Karpas-422 (cell line): ENCODE results near the gene ZGPAT. TPM values are rescaled to one million over a fixed set of nuclear protein-coding genes. Genes with fewer than 3 reads are reported as not detected.
A peak's percentile ranks its signal among the peaks of the same experiment; 100 is the strongest.

ENCODE experiments used
- DNase-seq: peaks from one replicate; pipeline ENCODE4 v3.0.0-alpha.2; 2015
- H2AFZ ChIP-seq: fragments of 200-600 bp; sonication (generic); 2 replicates; pipeline ENCODE4 v1.6.1; 2014; ENCODE audit warnings: antibody characterized with exemption, low read length, mixed read lengths
- H3K27ac ChIP-seq: fragments of 200-600 bp; sonication (generic); 2 replicates; pipeline ENCODE4 v1.5.1; 2014; ENCODE audit warnings: mild to moderate bottlenecking, low read length, moderate library complexity
- H3K27me3 ChIP-seq: fragments of 200-600 bp; sonication (generic); 2 replicates; pipeline ENCODE4 v1.6.1; 2014; ENCODE audit warnings: low read length, mixed read lengths
- H3K36me3 ChIP-seq: fragments of 200-600 bp; sonication (generic); 2 replicates; pipeline ENCODE4 v1.6.1; 2014; ENCODE audit warnings: low read length, mixed read lengths; ENCODE audit not compliant: insufficient read depth
- H3K4me1 ChIP-seq: fragments of 200-600 bp; sonication (generic); 2 replicates; pipeline ENCODE4 v1.6.1; 2014; ENCODE audit warnings: mild to moderate bottlenecking, low read length, mixed read lengths
- H3K4me2 ChIP-seq: fragments of 200-600 bp; sonication (generic); 2 replicates; pipeline ENCODE4 v1.6.1; 2014; ENCODE audit warnings: low read length, low read depth, mild to moderate bottlenecking; ENCODE audit not compliant: poor library complexity, severe bottlenecking
- H3K4me3 ChIP-seq: fragments of 200-600 bp; sonication (generic); 2 replicates; pipeline ENCODE4 v1.5.1; 2014; ENCODE audit warnings: mild to moderate bottlenecking, antibody characterized with exemption, low read length, mixed read lengths
- H3K79me2 ChIP-seq: fragments of 200-600 bp; sonication (generic); 2 replicates; pipeline ENCODE4 v1.6.1; 2014; ENCODE audit warnings: mild to moderate bottlenecking, low read length, mixed read lengths
- H3K9ac ChIP-seq: fragments of 200-600 bp; sonication (generic); 2 replicates; pipeline ENCODE4 v1.6.0; 2014; ENCODE audit warnings: low read length
- H3K9me2 ChIP-seq: fragments of 200-600 bp; sonication (generic), shearing (Covaris generic); replicated peaks from 2 replicates; pipeline ENCODE4 v1.6.0; 2014; ENCODE audit warnings: mild to moderate bottlenecking, low read length, moderate library complexity; ENCODE audit not compliant: insufficient read depth
- H3K9me3 ChIP-seq: fragments of 300-700, 200-600 bp; sonication (generic); 2 replicates; pipeline ENCODE4 v1.6.1; 2014; ENCODE audit warnings: low read length, mixed read lengths
- H4K20me1 ChIP-seq: fragments of 200-600 bp; sonication (generic); 2 replicates; pipeline ENCODE4 v1.6.1; 2014; ENCODE audit warnings: mild to moderate bottlenecking, antibody characterized with exemption, low read length, low read depth; ENCODE audit not compliant: insufficient read depth
- total RNA-seq: library from RNA; depleted of rRNA; stranded (reverse); fragments of >200 nt; shearing (Covaris generic); gene quantifications from 2 replicates; pipeline ENCODE4 v1.2.3, GENCODE V29; 2014; ENCODE audit warnings: low replicate concordance

Gene ZGPAT
- total RNA-seq, 1 experiment from 2014 or later = 12.2 TPM

DNA sequence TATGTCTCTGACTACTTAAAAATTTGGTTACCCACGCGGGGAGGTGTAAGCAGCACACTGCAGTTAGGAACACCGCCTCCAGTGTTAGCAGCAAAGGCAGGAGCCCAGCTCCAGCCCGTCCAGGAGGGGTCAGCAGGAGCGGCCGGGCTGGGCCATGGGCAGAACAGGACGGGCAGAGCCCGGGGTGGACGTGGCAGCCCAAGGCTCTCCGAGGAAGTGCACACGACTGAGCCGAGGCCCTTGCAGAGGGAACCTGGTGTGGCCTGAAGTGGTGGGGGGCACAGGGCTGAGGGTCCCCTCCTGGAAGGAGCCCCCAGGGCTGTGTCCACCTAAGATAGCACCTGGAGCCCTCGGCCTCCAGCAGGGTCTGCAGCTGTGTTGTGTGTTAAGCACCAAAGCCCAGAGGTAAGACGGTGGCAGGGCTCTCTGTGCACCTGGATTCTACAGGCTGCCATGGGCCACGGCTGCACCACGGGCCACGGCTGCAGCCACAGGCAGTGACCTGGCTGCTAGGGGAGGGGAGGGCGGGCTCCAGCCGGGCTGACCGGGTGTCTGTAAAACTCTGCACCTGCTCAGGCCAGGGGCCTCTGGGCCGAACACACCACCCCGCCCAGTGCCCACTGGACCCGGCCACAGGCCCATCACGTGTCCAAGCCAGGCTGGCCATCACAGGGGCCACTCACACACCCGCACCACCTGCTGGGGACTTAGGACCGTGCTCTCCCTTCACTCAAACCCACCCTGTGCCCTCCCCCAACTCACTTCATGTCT lies 38.3 kb downstream of the ZGPAT start:
- no peak overlapping the region for H3K9ac ChIP-seq
- H3K4me1 ChIP-seq = peaks cover 9% of the 10 kb centered on the region
- H3K36me3 ChIP-seq = no peaks in the 10 kb centered on the region
- H3K79me2 ChIP-seq = no peaks in the 10 kb centered on the region
- no peak overlapping the region for H3K4me2 ChIP-seq
- H4K20me1 ChIP-seq = no peaks in the 10 kb centered on the region
- H3K4me3 ChIP-seq = no peak overlapping the region
- DNase-seq = no peak
- no peaks in the 10 kb centered on the region for H3K9me3 ChIP-seq
- no peaks in the 10 kb centered on the region for H3K27me3 ChIP-seq
- H2AFZ ChIP-seq = no peak overlapping the region
- no peak overlapping the region for H3K27ac ChIP-seq
- no peaks in the 10 kb centered on the region for H3K9me2 ChIP-seq

DNA sequence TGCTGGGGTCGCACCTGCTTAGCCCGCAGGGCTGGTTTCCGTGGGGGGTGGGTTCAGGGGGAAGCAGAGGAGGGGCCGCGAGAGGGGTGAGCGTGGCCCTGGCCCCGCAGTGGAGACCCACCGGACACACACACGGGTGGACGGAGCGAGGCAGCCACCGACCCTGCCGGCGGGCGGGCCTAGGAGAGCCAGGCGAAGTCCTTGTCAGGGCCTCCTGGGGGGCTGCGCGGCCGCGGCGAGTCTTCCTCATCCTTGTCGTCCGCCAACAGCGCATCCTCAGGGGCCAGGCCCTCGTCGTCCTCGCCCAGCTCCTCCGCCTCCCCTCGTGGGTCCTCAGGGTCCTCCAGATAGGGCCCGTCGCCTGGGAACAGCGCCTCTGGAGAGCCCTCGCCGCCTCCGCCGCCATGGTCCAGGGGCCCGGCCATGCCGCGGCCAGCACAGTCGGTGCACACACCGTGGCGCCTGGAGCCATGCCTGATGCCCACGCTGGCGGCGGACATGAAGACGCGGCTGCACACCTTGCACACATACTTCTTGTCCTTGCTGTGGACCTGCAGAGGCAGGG lies 39.0 kb downstream of the ZGPAT start:
- H3K27ac ChIP-seq = no peak overlapping the region
- no peak overlapping the region for H3K4me2 ChIP-seq
- H3K79me2 ChIP-seq = no peaks in the 10 kb centered on the region
- no peaks in the 10 kb centered on the region for H3K36me3 ChIP-seq
- no peaks in the 10 kb centered on the region for H3K9me3 ChIP-seq
- no peak overlapping the region for H2AFZ ChIP-seq
- no peaks in the 10 kb centered on the region for H3K27me3 ChIP-seq
- no peak for DNase-seq
- no peaks in the 10 kb centered on the region for H3K9me2 ChIP-seq
- no peak overlapping the region for H3K9ac ChIP-seq
- no peaks in the 10 kb centered on the region for H4K20me1 ChIP-seq
- H3K4me1 ChIP-seq = peaks cover 9% of the 10 kb centered on the region
- no peak overlapping the region for H3K4me3 ChIP-seq

DNA sequence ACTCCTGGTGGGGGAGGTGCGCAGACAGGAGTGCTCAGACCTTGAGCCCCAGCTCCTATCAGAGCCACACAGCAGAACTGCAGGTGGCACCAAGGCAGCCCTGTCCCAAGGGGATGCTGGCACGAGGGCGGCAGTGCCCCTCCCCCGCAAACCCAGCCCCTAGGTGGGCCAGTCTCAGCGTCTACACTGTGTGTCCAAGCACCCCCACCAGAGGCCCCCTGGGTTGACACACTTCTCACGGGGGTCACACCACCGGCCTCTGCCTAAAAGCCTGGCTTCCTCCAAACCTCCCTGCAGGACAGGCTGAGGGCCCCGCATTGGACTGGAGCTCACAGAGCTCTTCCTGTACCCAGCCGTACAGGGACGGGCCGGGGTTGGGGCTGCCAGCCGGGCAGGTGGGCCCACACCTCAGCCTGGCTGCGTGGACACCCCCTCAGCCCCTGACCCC lies 39.8 kb downstream of the ZGPAT start:
- Histone ChIP-seq H3K79me2 (no peaks in the 10 kb centered on the region), H3K4me3 (no peak overlapping the region), H3K4me2 (no peak overlapping the region), H3K27ac (no peak overlapping the region), H3K9me2 (no peaks in the 10 kb centered on the region), H3K9me3 (no peaks in the 10 kb centered on the region), H2AFZ (no peak overlapping the region), H3K36me3 (no peaks in the 10 kb centered on the region), H3K27me3 (no peaks in the 10 kb centered on the region), H4K20me1 (no peaks in the 10 kb centered on the region), H3K9ac (no peak overlapping the region), H3K4me1 (peaks cover 9% of the 10 kb centered on the region)
- DNase-seq = peak; percentile 54

GRCh38 chr20:63748070-63748933 lies 40.5 kb downstream of the ZGPAT start:
- H4K20me1 ChIP-seq = no peaks in the 10 kb centered on the region
- H3K4me2 ChIP-seq = no peak overlapping the region
- no peaks in the 10 kb centered on the region for H3K9me3 ChIP-seq
- H3K27me3 ChIP-seq = no peaks in the 10 kb centered on the region
- peaks cover 9% of the 10 kb centered on the region for H3K4me1 ChIP-seq
- DNase-seq = no peak
- no peaks in the 10 kb centered on the region for H3K9me2 ChIP-seq
- no peak overlapping the region for H3K4me3 ChIP-seq
- no peak overlapping the region for H3K9ac ChIP-seq
- H3K27ac ChIP-seq = no peak overlapping the region
- H2AFZ ChIP-seq = no peak overlapping the region
- no peaks in the 10 kb centered on the region for H3K36me3 ChIP-seq
- no peaks in the 10 kb centered on the region for H3K79me2 ChIP-seq

DNA sequence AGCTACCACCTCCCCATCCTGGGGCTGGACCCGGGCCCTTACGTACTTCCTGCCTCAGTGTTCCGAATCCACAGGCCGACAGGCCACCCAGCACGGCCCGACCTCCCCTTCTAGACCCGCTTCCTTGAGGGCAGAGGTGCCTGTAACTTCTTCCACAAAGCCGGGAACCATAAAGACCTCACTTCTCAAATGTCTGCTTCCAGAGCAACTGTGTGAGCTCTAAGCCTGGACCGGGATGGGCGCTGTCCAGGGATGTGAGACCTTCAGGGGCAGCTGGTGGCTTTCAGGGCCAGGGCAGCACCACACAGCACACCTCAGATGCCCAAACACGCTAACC lies 41.1 kb downstream of the ZGPAT start:
- H3K4me2 ChIP-seq = no peak overlapping the region
- no peaks in the 10 kb centered on the region for H3K36me3 ChIP-seq
- H2AFZ ChIP-seq = no peak overlapping the region
- H3K9ac ChIP-seq = no peak overlapping the region
- H3K9me3 ChIP-seq = no peaks in the 10 kb centered on the region
- no peaks in the 10 kb centered on the region for H3K9me2 ChIP-seq
- no peaks in the 10 kb centered on the region for H3K79me2 ChIP-seq
- no peaks in the 10 kb centered on the region for H4K20me1 ChIP-seq
- DNase-seq = no peak
- H3K27me3 ChIP-seq = no peaks in the 10 kb centered on the region
- H3K27ac ChIP-seq = no peak overlapping the region
- H3K4me3 ChIP-seq = no peak overlapping the region
- peaks cover 9% of the 10 kb centered on the region for H3K4me1 ChIP-seq

- Histone ChIP-seq H3K9ac (no peak overlapping the region), H4K20me1 (no peaks in the 10 kb centered on the region), H3K4me3 (no peak overlapping the region), H3K9me3 (no peaks in the 10 kb centered on the region), H3K36me3 (no peaks in the 10 kb centered on the region), H3K9me2 (no peaks in the 10 kb centered on the region), H3K79me2 (no peaks in the 10 kb centered on the region), H2AFZ (no peak overlapping the region), H3K27ac (no peak overlapping the region), H3K4me1 (peaks cover 9% of the 10 kb centered on the region), H3K4me2 (no peak overlapping the region), H3K27me3 (no peaks in the 10 kb centered on the region)
- DNase-seq = no peak
These were observed 42.0 kb downstream of the ZGPAT start for GRCh38 chr20:63749597-63750508.

DNA sequence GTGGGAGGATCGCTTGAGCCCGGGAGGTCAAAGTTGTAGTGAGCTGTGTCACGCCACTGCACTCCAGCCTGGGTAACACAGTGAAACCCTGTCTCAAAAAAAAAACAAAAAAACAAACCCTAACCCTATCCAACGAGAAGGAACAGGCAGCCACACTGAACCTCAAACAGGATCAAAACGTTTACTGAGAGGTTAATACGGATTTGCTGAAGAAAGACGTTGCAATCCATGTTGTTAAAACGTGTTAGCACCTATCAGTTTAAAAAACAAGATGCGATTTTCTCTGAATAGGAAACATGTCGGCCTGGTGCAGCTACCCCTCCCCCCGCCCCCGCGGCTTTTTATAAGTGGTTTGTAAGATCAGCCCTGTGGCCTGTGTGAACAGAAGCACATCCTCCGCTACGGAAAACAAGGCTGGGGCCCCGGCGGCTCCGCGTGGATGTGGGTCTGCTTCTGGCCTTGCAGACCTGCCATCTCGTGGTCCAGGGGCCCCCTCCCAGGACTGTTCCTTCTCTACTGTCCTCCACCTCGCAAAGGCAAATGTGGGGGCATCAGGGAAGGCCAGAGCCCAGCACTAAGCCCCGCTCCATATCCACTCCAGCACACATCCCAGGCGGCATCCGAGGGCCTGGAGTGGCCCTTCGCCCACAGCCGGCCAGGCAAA lies 43.1 kb downstream of the ZGPAT start:
- Histone ChIP-seq H3K79me2 (no peaks in the 10 kb centered on the region), H3K4me3 (no peak overlapping the region), H3K9me3 (no peaks in the 10 kb centered on the region), H3K27me3 (no peaks in the 10 kb centered on the region), H3K4me1 (peaks cover 9% of the 10 kb centered on the region), H3K36me3 (no peaks in the 10 kb centered on the region), H3K9me2 (no peaks in the 10 kb centered on the region), H3K4me2 (no peak overlapping the region), H2AFZ (no peak overlapping the region), H3K9ac (no peak overlapping the region), H3K27ac (no peak overlapping the region), H4K20me1 (no peaks in the 10 kb centered on the region)
- no peak for DNase-seq
